Spleen (tissue), 7 donors: ENCODE measurements around the gene ZNF677.
"Not testable (repeated sequence)": the region's sequence is repeated elsewhere in the genome, so short reads cannot be mapped to it uniquely, and the experiment has no call there.

ENCODE experiments used
- CTCF ChIP-seq, 11 experiments: fragments of 200-600 bp in 7 of 11; fragments of 450-650 bp in 4 of 11; sonication (generic) in 4 of 11; IDR thresholded peaks in 8 of 11; conservative IDR thresholded peaks in 3 of 11; 1 replicate in 7 of 11; 2 replicates in 4 of 11; pipeline versions ENCODE4 v1.4.0 to v1.8.0; 2016 to 2021; ENCODE audit warnings: antibody characterized with exemption in 11 of 11, inconsistent platforms in 4 of 11, mild to moderate bottlenecking in 1 of 11
- POLR2A ChIP-seq, 3 donors: fragments of 450-650 bp; IDR thresholded peaks; one replicate each; pipeline ENCODE4 v1.5.1; 2017; ENCODE audit warnings: antibody characterized with exemption in 3 of 3, mild to moderate bottlenecking in 1 of 3
- donor health status: DM: no; HTN: no; CAD: no; lungs with moderate emphysema.
- donor health status: DM: no; HTN: no; CAD: no.
- donor health status: DM: no; HTN: no; CAD: no.

GRCh38 chr19:53211554-53211953 lies 43.1 kb downstream of the ZNF677 start:
- not testable (repeated sequence) for TF ChIP-seq CTCF (IDR thresholded peaks at IDR 0.05 in 8 of 11, conservative IDR thresholded peaks at IDR 0.05 in 3 of 11); POLR2A (IDR thresholded peaks at IDR 0.05)
